ENCODE data around the gene NAGK.

GRCh38 chr2:71068218-71069035 lies at the start of gene NAGK:
- TF ChIP-seq POLR2A (IDR thresholded peaks at IDR 0.05), result peak; percentile 100
- no peak for TF ChIP-seq CTCF (IDR thresholded peaks at IDR 0.05)
- TF ChIP-seq EP300 (IDR thresholded peaks at IDR 0.05), result peak in 2 of 4 donors; percentile 14 to 82

Measured in sigmoid colon (tissue), 4 donors.